HG03280 (cell line): Measurements from ENCODE around the gene ALKBH8.
"Not testable (repeated sequence)": the region's sequence is repeated elsewhere in the genome, so short reads cannot be mapped to it uniquely, and the experiment has no call there.

Experiments used
- ATAC-seq: cut with Tn5 transposase; IDR thresholded peaks from one replicate; pipeline ENCODE4 v1.9.1; 2021; ENCODE audit warnings: mild to moderate bottlenecking, moderate library complexity; ENCODE audit not compliant: unreplicated experiment

ALKBH8 gene

GRCh38 chr11:107579169-107579568 is 13.6 kb upstream of the ALKBH8 start:
- ATAC-seq: not testable (repeated sequence)

GRCh38 chr11:107577346-107577711 is 11.8 kb upstream of the ALKBH8 start:
- ATAC-seq: no peak

GRCh38 chr11:107576497-107577345 is 11.2 kb upstream of the ALKBH8 start:
- not testable (repeated sequence) for ATAC-seq

GRCh38 chr11:107573438-107573837 is 7.9 kb upstream of the ALKBH8 start:
- no peak for ATAC-seq

- no peak for ATAC-seq
These were observed 4.5 kb upstream of the ALKBH8 start for GRCh38 chr11:107570015-107570414.

GRCh38 chr11:107567739-107568335 is 2.3 kb upstream of the ALKBH8 start:
- ATAC-seq: no peak

- no peak for ATAC-seq
These were observed 1.0 kb upstream of the ALKBH8 start for GRCh38 chr11:107566569-107566968.

- peak; percentile 0 for ATAC-seq
These were observed 493 bp upstream of the ALKBH8 start for GRCh38 chr11:107565955-107566501.

- ATAC-seq: no peak
These were observed 687 bp downstream of the ALKBH8 start for GRCh38 chr11:107564877-107565218.

- ATAC-seq: peak; percentile 36
These were observed 1.8 kb downstream of the ALKBH8 start for GRCh38 chr11:107563702-107564101.

GRCh38 chr11:107562647-107563208 is 2.8 kb downstream of the ALKBH8 start:
- ATAC-seq: no peak

- no peak for ATAC-seq
These were observed 3.8 kb downstream of the ALKBH8 start for GRCh38 chr11:107561688-107562087.

- no peak for ATAC-seq
These were observed 15.2 kb downstream of the ALKBH8 start for GRCh38 chr11:107550304-107550703.

GRCh38 chr11:107549954-107550285 is 15.6 kb downstream of the ALKBH8 start:
- ATAC-seq: no peak

GRCh38 chr11:107549253-107549953 is 16.1 kb downstream of the ALKBH8 start:
- peak; percentile 66 for ATAC-seq

- ATAC-seq: no peak
These were observed 17.6 kb downstream of the ALKBH8 start for GRCh38 chr11:107547961-107548360.

- ATAC-seq: no peak
These were observed 20.4 kb downstream of the ALKBH8 start for GRCh38 chr11:107545101-107545514.

GRCh38 chr11:107538821-107539220 is 26.7 kb downstream of the ALKBH8 start:
- no peak for ATAC-seq

- no peak for ATAC-seq
These were observed 27.3 kb downstream of the ALKBH8 start for GRCh38 chr11:107538239-107538638.

- ATAC-seq: not testable (repeated sequence)
These were observed 28.4 kb downstream of the ALKBH8 start for GRCh38 chr11:107537155-107537554.

GRCh38 chr11:107526197-107526596 is 39.3 kb downstream of the ALKBH8 start:
- no peak for ATAC-seq
